ENCODE measurements around the gene CHRNA1.

CHRNA1 gene

DNA sequence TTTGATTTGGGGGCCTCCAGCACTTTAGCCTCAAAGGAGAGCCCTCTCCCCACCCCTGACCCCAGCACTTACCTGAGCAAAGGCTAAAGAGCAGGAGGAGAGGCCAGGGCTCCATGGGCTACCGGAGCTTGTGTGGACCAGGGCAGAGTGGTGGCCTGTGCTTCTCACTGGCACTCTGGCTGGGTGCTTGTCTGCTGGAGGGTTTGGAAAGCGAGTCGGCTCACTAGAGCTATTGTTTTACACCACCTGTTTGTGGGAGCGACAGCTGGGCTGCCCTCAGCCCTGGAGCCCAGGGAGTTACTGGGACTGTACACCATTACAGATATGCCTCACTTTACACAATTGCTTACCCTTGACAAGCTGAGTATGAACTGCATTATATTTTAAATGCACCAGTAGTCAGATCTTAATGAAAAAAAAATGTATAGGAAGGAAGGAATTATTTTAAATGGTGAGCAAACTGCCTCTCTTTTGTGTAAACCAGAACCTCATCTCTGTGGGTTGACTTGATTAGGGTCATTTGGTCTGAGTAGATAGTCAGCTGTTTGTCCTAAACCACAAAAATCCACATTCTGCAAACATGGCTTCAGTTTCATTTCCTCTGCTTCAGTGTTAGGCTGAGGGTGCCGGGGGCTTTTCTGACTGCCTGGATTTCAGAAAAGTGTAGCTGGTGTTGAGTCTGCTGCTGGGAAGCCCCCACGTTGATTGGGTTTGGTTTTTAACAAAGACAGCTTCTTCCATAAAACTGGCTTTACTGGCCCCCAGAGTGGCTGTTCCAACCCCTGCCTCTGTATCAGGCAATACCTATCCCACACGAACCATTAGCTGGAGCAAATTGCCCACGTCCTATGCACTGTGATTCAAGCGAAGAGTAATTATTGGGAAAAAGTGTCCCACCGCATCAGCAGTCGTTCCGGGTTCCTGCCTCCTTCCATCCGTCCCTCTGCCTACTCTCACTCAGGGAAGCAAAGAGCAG lies at the start of gene CHRNA1:
CHRNA1 (minus strand) TSS at position 193 of the 976 bp plus-strand sequence; CDS start at position 115, 78 bp downstream.
- no peaks in the 10 kb centered on the region for H3K36me3 ChIP-seq (ENCODE audit: control insufficient read depth, insufficient read depth, low read length, severe bottlenecking)
- no peak within 1 kb of the TSS for H3K4me3 ChIP-seq (ENCODE audit: low read length)
- no peak within 1 kb of the TSS for H3K9ac ChIP-seq (ENCODE audit: low read length)
- H3K27me3 ChIP-seq (replicated peaks; ENCODE audit: control insufficient read depth, insufficient read depth, low read length): no peaks in the 10 kb centered on the region
- H3K9me3 ChIP-seq (ENCODE audit: control insufficient read depth, low read length): no peaks in the 10 kb centered on the region
- peak; percentile 67 for DNase-seq (ENCODE audit: low read depth)
- no peaks in the 10 kb centered on the region for H3K4me1 ChIP-seq (ENCODE audit: control insufficient read depth, insufficient read depth, low read length)

GRCh38 chr2:174812037-174812436 lies 47.8 kb upstream of the CHRNA1 start:
- DNase-seq (ENCODE audit: low read depth): no peak
- Histone ChIP-seq H3K4me3 (ENCODE audit: low read length) (no peak overlapping the region), H3K9ac (ENCODE audit: low read length) (no peak overlapping the region), H3K27me3 (replicated peaks; ENCODE audit: control insufficient read depth, insufficient read depth, low read length) (no peaks in the 10 kb centered on the region), H3K9me3 (ENCODE audit: control insufficient read depth, low read length) (no peaks in the 10 kb centered on the region), H3K4me1 (ENCODE audit: control insufficient read depth, insufficient read depth, low read length) (peaks cover 16% of the 10 kb centered on the region), H3K36me3 (ENCODE audit: control insufficient read depth, insufficient read depth, low read length, severe bottlenecking) (peaks cover 12% of the 10 kb centered on the region)

DNA sequence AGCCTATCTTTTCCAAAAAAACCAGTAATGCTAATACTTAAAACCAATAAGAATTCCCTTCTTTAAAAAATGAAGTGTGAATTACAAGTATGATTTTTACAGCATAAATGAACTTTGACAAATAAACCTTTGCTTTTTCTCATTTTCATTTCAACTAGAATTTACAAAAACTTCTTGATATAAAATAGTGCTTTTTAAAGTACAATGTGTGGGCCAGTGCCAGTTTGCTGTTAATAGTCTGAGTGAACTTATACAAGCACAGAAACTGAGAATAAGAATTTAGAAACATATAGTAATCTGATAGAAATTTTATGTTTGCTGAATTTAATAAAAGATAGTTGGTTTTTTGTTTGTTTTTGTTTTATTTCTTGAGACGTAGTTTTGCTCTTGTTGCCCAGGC lies 43.7 kb upstream of the CHRNA1 start:
- no peak for DNase-seq (ENCODE audit: low read depth)
- H3K36me3 ChIP-seq (ENCODE audit: control insufficient read depth, insufficient read depth, low read length, severe bottlenecking): peaks cover 12% of the 10 kb centered on the region
- H3K9me3 ChIP-seq (ENCODE audit: control insufficient read depth, low read length): no peaks in the 10 kb centered on the region
- H3K9ac ChIP-seq (ENCODE audit: low read length): no peak overlapping the region
- no peak overlapping the region for H3K4me3 ChIP-seq (ENCODE audit: low read length)
- H3K27me3 ChIP-seq (replicated peaks; ENCODE audit: control insufficient read depth, insufficient read depth, low read length): no peaks in the 10 kb centered on the region
- H3K4me1 ChIP-seq (ENCODE audit: control insufficient read depth, insufficient read depth, low read length): peaks cover 12% of the 10 kb centered on the region

DNA sequence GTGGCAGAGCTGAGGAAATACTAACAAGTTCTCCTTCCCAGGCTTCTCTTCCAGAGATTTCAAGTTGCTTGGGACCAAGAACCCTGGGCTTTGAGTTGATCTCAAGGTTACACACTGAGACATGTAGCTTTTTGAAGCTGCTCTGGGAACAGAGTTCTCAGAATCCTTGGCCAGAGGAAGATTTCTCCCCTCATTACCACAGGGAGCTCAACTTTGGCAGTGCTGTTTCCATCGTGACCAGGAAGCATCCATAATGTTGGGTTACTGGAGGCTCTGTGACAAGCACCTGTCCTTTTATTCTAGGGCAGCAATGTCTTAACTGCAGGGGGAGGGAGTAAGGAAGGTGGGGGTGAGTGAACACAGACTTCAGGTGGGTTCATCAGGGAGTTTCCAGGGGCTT lies 41.5 kb upstream of the CHRNA1 start:
- DNase-seq (ENCODE audit: low read depth): no peak
- H3K36me3 ChIP-seq (ENCODE audit: control insufficient read depth, insufficient read depth, low read length, severe bottlenecking): peaks cover 11% of the 10 kb centered on the region
- H3K4me3 ChIP-seq (ENCODE audit: low read length): no peak overlapping the region
- H3K9ac ChIP-seq (ENCODE audit: low read length): no peak overlapping the region
- no peaks in the 10 kb centered on the region for H3K27me3 ChIP-seq (replicated peaks; ENCODE audit: control insufficient read depth, insufficient read depth, low read length)
- no peaks in the 10 kb centered on the region for H3K9me3 ChIP-seq (ENCODE audit: control insufficient read depth, low read length)
- peaks cover 20% of the 10 kb centered on the region for H3K4me1 ChIP-seq (ENCODE audit: control insufficient read depth, insufficient read depth, low read length)

- H3K9ac ChIP-seq (ENCODE audit: low read length): no peak overlapping the region
- peak; percentile 56 for DNase-seq (ENCODE audit: low read depth)
These were observed 38.2 kb upstream of the CHRNA1 start for GRCh38 chr2:174802459-174802858.

DNA sequence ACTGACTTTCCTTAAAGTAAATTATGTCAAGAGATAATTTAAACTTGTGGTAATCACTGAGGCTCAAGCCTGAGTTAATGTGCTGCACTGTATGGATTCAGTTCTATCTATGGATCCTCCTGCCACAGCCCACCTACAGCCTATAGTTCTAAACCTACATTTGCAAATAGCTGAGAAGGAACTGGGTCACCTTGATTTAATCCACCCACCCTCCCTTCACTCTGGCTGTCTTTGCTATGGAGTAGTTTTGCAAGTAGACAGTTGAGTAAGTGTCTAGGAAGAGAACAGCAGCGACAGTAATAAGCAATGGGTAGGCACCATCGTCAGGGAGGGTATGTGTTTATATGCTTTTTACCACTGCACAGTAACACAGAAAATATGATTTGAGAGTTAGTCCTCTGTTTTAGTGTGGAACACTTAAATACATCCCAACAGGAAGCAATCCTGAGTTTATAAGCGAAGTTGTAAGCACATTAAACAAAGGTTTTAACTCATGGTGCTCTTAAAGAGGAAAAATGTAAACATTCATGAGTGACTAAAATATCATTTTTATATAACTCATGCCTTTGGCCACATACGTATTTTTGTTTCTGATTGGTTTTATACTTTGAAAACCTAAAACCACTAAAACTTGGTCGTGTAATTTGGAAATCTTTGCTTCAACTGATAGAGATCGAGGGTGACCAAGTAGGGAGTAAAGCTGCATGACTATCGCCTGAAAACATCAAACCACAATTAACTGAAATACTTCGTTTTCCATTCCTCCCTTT lies 36.3 kb upstream of the CHRNA1 start:
- peaks cover 12% of the 10 kb centered on the region for H3K36me3 ChIP-seq (ENCODE audit: control insufficient read depth, insufficient read depth, low read length, severe bottlenecking)
- no peak overlapping the region for H3K4me3 ChIP-seq (ENCODE audit: low read length)
- peaks cover 21% of the 10 kb centered on the region for H3K4me1 ChIP-seq (ENCODE audit: control insufficient read depth, insufficient read depth, low read length)
- DNase-seq (ENCODE audit: low read depth): peak; percentile 51
- H3K27me3 ChIP-seq (replicated peaks; ENCODE audit: control insufficient read depth, insufficient read depth, low read length): no peaks in the 10 kb centered on the region
- H3K9me3 ChIP-seq (ENCODE audit: control insufficient read depth, low read length): no peaks in the 10 kb centered on the region
- no peak overlapping the region for H3K9ac ChIP-seq (ENCODE audit: low read length)

More at GRCh38 chr2:174802459-174802858, 38.2 kb upstream of the CHRNA1 start:
- peaks cover 25% of the 10 kb centered on the region for H3K4me1 ChIP-seq (ENCODE audit: control insufficient read depth, insufficient read depth, low read length)
- no peak overlapping the region for H3K4me3 ChIP-seq (ENCODE audit: low read length)
- H3K27me3 ChIP-seq (replicated peaks; ENCODE audit: control insufficient read depth, insufficient read depth, low read length): no peaks in the 10 kb centered on the region
- H3K36me3 ChIP-seq (ENCODE audit: control insufficient read depth, insufficient read depth, low read length, severe bottlenecking): peaks cover 12% of the 10 kb centered on the region
- no peaks in the 10 kb centered on the region for H3K9me3 ChIP-seq (ENCODE audit: control insufficient read depth, low read length)

- Histone ChIP-seq H3K4me1 (ENCODE audit: control insufficient read depth, insufficient read depth, low read length) (peaks cover 29% of the 10 kb centered on the region), H3K4me3 (ENCODE audit: low read length) (no peak overlapping the region), H3K9ac (ENCODE audit: low read length) (no peak overlapping the region), H3K9me3 (ENCODE audit: control insufficient read depth, low read length) (no peaks in the 10 kb centered on the region), H3K27me3 (replicated peaks; ENCODE audit: control insufficient read depth, insufficient read depth, low read length) (no peaks in the 10 kb centered on the region), H3K36me3 (ENCODE audit: control insufficient read depth, insufficient read depth, low read length, severe bottlenecking) (peaks cover 12% of the 10 kb centered on the region)
- DNase-seq (ENCODE audit: low read depth): no peak
These were observed 34.5 kb upstream of the CHRNA1 start for GRCh38 chr2:174798801-174799200.

DNA sequence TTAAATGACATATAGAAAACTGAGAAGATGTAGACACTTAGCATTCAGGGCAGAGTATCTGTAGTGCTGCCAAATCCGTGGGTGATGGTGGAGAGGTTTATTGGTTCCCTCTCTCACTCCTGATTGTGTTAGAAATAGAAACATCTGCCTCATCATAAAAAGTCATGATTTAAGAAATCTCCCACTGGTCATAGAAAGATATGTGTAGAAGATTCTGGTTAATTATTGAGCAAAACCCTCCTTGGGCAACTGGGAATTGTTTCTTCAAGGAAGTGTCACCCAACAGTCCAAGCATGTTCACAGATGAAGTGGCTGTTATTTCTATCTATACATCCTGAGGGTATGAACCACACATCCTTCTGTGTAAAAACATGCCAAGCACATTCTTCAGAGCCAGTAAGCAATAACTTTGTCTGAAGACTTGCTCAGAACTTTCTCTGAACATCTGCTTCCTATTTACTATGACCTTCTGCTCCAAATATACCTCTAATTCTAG lies 33.6 kb upstream of the CHRNA1 start:
- H3K4me1 ChIP-seq (ENCODE audit: control insufficient read depth, insufficient read depth, low read length): peaks cover 29% of the 10 kb centered on the region
- H3K27me3 ChIP-seq (replicated peaks; ENCODE audit: control insufficient read depth, insufficient read depth, low read length): no peaks in the 10 kb centered on the region
- DNase-seq (ENCODE audit: low read depth): peak; percentile 81
- H3K36me3 ChIP-seq (ENCODE audit: control insufficient read depth, insufficient read depth, low read length, severe bottlenecking): peaks cover 12% of the 10 kb centered on the region
- no peak overlapping the region for H3K9ac ChIP-seq (ENCODE audit: low read length)
- no peak overlapping the region for H3K4me3 ChIP-seq (ENCODE audit: low read length)
- H3K9me3 ChIP-seq (ENCODE audit: control insufficient read depth, low read length): no peaks in the 10 kb centered on the region

DNA sequence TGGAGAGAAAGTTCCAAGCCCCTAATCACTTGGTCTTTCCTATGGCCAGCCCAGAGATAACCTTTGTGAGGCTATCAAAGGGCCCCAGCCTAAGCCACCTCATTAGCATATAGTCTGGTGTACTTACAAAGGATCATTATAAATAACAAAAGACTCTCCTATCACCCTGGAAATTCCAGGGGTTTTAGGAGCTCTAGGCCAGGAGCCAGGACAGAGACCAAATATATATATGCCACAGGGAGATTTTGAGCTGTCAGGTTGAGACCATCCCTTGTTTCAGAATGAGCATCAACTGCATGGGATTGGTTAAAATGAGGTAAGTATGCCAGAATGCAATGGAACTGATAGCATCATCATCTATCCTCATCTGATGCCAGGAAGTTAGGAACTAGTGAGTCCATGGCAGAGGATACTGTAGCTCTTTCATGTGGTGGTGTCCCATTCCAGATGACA lies 32.1 kb upstream of the CHRNA1 start:
- DNase-seq (ENCODE audit: low read depth): no peak
- Histone ChIP-seq H3K9me3 (ENCODE audit: control insufficient read depth, low read length) (no peaks in the 10 kb centered on the region), H3K4me1 (ENCODE audit: control insufficient read depth, insufficient read depth, low read length) (peaks cover 24% of the 10 kb centered on the region), H3K4me3 (ENCODE audit: low read length) (no peak overlapping the region), H3K9ac (ENCODE audit: low read length) (no peak overlapping the region), H3K36me3 (ENCODE audit: control insufficient read depth, insufficient read depth, low read length, severe bottlenecking) (peaks cover 12% of the 10 kb centered on the region), H3K27me3 (replicated peaks; ENCODE audit: control insufficient read depth, insufficient read depth, low read length) (no peaks in the 10 kb centered on the region)

- H3K27me3 ChIP-seq (replicated peaks; ENCODE audit: control insufficient read depth, insufficient read depth, low read length): no peaks in the 10 kb centered on the region
- peak; percentile 66 for DNase-seq (ENCODE audit: low read depth)
- no peak overlapping the region for H3K4me3 ChIP-seq (ENCODE audit: low read length)
- H3K4me1 ChIP-seq (ENCODE audit: control insufficient read depth, insufficient read depth, low read length): peaks cover 21% of the 10 kb centered on the region
- no peak overlapping the region for H3K9ac ChIP-seq (ENCODE audit: low read length)
- H3K36me3 ChIP-seq (ENCODE audit: control insufficient read depth, insufficient read depth, low read length, severe bottlenecking): peaks cover 7% of the 10 kb centered on the region
- no peaks in the 10 kb centered on the region for H3K9me3 ChIP-seq (ENCODE audit: control insufficient read depth, low read length)
These were observed 30.6 kb upstream of the CHRNA1 start for GRCh38 chr2:174794851-174795374.

All from adipocyte (in vitro differentiated cells).